GM18502 (cell line): ENCODE data around the gene RPRM.
"Not testable (repeated sequence)": the region's sequence is repeated elsewhere in the genome, so short reads cannot be mapped to it uniquely, and the experiment has no call there.

ENCODE experiments used
- ATAC-seq: cut with Tn5 transposase; IDR thresholded peaks from one replicate; pipeline ENCODE4 v1.9.1; 2021; ENCODE audit warnings: mild to moderate bottlenecking; ENCODE audit not compliant: unreplicated experiment, poor library complexity

Gene RPRM

DNA sequence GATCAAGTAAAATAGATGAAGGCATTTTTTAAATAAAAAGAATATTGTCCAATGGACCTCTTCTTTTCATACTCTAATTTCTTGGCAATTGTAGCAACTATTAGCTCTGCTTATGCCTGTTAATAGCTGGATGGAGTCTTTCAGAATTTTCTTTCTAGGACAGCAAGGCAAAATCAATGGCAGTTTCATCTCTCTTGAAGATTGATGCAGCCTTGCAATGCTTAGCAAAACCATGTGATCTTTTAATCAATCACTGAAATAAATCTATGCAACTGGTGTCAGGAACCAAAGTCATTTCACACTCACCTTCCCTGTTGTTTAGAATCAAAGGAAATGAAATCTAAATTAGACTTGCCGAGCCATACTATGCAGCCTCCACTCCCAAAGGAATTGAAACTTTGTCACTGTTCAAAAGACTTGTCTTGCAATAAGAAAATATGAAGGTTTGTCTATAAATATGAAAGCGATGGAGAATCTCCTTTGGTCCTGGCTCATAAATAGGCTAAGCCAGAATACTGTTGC lies 16.2 kb downstream of the RPRM start:
- no peak for ATAC-seq

DNA sequence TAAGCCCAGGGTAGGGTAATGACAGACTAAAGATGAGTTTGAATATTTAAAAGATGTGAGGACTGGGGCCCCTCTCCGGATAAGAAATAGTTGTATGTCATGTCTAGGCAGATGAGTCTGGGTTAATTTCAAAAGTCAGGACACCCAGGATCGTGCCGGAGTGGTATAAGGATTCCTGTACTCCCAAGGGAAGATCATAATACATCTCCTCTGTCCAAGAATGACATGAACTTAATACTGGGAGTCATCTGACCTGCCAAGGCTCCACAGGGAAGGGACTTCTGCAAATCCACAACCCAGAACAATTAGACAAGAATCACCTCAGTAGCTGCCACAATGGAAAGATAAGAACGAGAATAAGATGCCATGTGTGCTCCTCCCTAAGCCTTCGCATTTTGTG lies 17.1 kb downstream of the RPRM start:
- ATAC-seq, result no peak

DNA sequence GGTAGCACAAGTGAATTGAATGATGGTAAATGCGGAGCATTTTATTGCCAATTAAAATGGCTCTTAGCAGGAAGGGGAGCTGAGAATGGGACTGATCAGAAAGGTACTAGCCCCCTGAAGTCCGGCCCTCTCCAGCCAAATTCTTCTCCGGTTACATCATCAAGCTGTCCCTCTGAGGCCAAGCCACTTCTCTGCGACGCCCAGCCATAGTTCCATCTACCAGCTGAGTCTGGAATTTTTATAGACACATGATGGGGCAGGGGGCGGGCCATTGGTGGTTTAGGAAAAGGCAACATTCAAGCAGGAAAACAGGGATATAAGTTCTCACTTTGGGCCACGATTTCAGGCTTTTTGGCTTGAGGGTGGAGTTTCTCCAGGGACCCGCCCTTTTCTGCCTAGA lies 22.7 kb downstream of the RPRM start:
- no peak for ATAC-seq

DNA sequence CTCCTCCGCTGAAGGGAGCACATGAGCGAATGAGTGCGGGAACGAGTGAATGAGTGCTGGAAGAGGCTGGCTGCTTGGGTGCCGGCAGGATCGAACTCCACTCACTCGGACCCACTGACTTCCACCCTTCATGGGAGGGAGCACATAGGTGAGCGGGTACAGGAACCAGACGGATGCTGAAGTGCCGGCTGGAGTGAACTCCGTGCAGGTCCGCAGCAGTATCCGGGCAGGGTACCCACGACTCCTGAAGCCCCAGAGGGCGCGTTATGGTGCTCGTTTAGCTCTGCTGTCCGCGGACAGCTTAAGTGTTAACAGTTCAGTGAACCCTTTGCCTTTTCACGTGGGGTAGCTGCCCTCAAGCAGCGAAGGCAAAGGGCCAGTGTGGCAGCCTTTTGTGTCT lies 23.2 kb downstream of the RPRM start:
- ATAC-seq, result no peak

DNA sequence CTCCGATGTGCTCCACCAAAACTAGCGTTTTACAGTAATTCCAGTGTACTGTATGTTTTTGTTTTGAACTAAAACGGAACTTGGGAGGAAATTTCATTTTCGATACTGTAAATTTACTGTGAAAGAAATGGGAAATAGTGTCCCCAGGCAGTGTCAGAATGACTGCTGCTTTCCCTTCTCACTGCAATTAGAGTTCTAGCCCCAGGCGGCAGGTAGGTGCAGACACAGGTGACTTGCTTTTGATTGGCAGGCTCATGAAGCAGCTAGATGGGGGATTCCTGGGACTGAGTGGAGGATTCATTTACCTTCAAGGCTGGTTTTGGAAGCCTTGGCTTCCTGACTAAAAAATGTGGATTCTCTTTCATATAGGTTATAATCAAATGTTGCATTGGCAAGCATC lies 27.0 kb downstream of the RPRM start:
- no peak for ATAC-seq

DNA sequence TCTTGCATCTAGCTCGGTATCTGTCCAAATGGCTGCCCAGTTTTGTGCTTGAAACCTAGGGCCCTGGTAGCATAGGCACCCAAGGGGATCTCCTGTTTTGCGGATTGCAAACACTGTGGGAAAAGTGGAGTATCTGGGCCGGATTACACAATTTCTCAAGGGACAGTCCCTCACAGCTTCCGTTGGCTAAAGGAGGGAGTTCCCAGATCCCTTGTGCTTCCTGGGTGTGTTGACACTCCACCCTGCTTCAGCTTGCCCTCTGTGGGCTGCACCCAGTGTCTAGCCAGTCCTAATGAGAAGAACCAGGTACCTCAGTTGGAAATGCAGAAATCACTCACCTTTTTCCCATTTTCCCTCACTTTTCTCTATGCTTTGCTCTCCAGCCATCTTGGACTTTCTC lies 35.5 kb downstream of the RPRM start:
- no peak for ATAC-seq

DNA sequence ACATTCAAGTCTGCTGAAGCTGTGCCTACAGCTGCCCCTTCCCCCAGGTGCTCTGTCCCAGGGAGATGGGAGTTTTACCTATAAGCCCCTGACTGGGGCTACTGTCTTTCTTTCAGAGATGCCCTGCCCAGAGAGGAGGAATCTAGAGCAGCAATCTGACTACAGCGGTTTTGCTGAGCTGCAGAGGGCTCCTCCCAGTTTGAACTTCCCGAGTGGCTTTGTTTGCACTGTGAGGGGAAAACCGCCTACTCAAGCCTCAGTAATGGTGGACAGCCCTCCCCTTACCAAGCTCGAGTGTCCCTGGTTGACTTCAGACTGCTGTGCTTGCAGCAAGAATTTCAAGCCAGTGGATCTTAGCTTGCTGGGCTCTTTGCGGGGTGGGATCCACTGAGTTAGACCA lies 35.9 kb downstream of the RPRM start:
- ATAC-seq, result not testable (repeated sequence)

DNA sequence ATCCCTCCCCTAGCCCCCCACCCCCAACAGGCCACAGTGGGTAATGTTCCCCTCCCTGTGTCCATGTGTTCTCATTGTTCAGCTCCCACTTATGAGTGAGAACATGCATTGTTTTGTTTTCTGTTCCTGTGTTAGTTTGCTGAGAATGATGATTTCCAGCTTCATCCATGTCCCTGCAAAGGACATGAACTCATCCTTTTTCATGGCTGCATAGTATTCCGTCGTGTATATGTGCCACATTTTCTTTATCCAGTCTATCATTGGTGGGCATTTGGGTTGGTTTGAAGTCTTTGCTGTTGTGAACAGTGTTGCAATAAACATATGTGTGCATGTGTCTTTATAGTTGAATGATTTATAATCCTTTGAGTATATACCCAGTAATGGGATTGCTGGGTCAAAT lies 38.5 kb downstream of the RPRM start:
- not testable (repeated sequence) for ATAC-seq

DNA sequence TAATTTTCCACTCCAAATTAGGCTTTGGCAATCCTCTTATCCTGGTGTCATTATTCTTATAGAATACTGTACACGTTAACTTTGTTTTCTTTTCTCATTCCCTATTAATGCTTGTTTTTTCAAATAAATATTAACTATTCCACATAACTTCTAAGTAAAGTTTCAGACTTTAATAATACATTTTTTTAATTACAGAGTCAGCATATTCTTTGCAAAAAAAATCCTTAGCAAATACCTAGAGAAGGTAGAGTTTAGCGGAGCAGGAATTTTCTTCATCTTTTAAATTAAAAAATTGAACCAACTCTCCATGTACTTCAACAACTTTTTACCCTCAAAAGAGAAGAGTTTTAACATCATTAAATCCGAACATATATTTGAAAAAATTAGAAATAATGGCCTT lies 45.2 kb downstream of the RPRM start:
- no peak for ATAC-seq

DNA sequence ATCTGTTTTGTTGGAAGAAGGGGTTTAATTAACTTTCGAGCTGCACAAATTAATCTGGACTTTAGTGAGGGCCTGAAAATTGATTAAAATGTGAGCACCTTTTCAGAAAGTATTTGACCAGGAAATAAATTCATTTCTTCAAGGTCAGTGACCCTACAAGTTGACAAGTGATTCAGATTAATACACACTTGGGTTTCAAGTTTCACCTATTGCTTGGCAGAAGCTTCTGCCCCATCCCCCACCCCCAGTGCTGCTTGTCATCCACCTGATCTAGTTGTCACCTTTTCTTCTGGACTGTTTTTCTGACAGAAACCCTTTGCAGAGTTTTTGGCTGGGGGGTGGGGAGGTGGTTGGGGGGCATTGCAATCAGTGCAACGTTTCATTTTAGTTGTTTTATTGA lies 46.2 kb downstream of the RPRM start:
- ATAC-seq, result no peak

DNA sequence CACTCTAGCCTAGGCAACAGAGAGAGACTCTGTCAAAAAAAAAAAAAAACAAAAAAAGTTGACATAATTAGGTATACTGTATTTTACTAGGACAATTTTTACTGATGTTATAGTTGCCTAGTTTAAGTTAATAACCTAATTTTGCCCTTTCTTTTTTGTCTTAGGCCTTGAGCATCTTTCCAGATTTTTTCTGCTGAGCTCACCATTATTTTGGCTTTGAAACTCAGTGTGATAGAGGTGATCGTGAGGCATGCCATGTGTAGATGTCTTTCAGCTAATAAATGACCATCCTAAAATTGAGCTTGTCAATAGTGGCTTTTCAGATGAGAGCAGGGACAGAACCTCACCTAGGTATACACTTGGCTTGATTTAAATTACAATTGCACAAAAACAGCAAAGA lies 47.4 kb downstream of the RPRM start:
- ATAC-seq, result no peak
